ENCODE measurements around the gene HCN3. TPM values are rescaled to one million over a fixed set of nuclear protein-coding genes. Genes with fewer than 3 reads are reported as not detected.

Gene HCN3
- total and polyA plus RNA-seq, 2 of the 13 experiments (the other 11 are each of a cell fraction or from before 2014, with no cell fraction given) = 2.4 to 10.2 TPM

- TF ChIP-seq PRDM10 (CRISPR knock-in tag; IDR thresholded peaks at IDR 0.05; ENCODE audit: low read depth) (no peak), ZNF441 (CRISPR knock-in tag; IDR thresholded peaks at IDR 0.05; ENCODE audit: borderline replicate concordance) (no peak; the same call in 1 of the 2 replicates), KMT2A (CRISPR knock-in tag; IDR thresholded peaks at IDR 0.05) (no peak), SPEN (CRISPR knock-in tag; IDR thresholded peaks at IDR 0.05; ENCODE audit: low read depth) (peak; percentile 37), SKIL (CRISPR knock-in tag; IDR thresholded peaks at IDR 0.05; ENCODE audit: borderline replicate concordance) (no peak; the same call in 1 of the 2 replicates), PAF1 (CRISPR knock-in tag; IDR thresholded peaks at IDR 0.05) (no peak), ZFY (CRISPR knock-in tag; IDR thresholded peaks at IDR 0.05) (no peak), FIP1L1 (IDR thresholded peaks at IDR 0.05; ENCODE audit: borderline replicate concordance, insufficient read depth, low read depth, low read length) (no peak), CCAR2 (optimal IDR thresholded peaks at IDR 0.05; ENCODE audit: low read depth, low read length) (no peak), TEF (CRISPR knock-in tag; IDR thresholded peaks at IDR 0.05) (no peak), ZNF280D (CRISPR knock-in tag; IDR thresholded peaks at IDR 0.05) (no peak), GFI1 (CRISPR knock-in tag; IDR thresholded peaks at IDR 0.05; ENCODE audit: borderline replicate concordance) (no peak), HBP1 (CRISPR knock-in tag; IDR thresholded peaks at IDR 0.05; ENCODE audit: low read depth) (no peak), SMAD3 (CRISPR knock-in tag; IDR thresholded peaks at IDR 0.05) (no peak), MED8 (CRISPR knock-in tag; IDR thresholded peaks at IDR 0.05; ENCODE audit: insufficient replicate concordance) (peak; percentile 28), NFYB (CRISPR knock-in tag; IDR thresholded peaks at IDR 0.05) (no peak)
Measured at GRCh38 chr1:155324717-155325602, 47.7 kb downstream of the HCN3 start (continued).
